Measurements from ENCODE around the gene YES1.
A peak's percentile ranks its signal among the peaks of the same experiment; 100 is the strongest.
"Not testable (repeated sequence)": the region's sequence is repeated elsewhere in the genome, so short reads cannot be mapped to it uniquely, and the experiment has no call there.

Gene YES1

DNA sequence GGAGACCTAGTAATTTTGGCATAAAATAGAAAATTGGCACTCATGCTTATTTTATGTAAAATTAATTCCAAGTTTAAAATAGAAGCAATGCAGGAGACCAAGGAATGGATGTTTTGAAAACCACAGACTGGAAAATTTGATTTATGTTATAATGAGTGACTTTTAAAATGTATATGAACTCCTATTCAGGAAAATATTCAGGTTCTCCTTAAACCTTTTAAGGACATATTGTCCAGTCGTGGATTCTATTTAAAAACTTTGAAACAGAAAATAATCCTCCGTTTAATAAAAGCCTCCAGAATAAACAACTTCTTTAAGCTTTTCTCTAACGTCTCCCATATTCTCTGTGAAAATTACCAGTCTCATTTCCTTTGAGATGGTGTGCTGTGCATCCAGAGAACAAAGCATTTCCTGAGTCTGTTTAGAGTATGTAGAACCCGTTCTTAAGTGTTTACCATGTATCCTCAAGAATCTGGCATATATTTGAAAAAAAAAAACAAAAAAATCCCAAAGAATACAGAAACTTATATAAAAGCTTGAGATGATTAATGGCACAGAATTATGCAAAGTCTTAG is 8.6 kb upstream of the YES1 start:
- no peak for DNase-seq

DNA sequence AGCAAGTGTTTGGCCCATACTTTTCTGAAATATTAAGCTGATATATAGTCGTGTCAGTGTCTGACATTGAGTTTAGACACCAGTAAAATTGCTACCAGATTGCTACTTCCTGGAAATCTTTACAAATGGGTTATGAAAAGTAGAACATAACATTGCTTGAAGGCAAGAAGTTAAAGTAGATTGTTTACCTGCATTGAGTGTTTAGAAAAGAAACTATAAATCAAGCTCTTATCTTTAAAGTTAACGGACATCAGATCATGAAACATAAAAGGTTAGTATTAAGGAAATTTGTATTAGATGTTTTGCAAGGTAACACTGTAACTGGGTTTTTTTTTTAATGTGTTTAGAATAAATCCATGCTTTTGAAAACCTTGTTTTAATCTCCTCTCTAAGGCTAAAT is 4.8 kb upstream of the YES1 start:
- DNase-seq, result no peak

DNA sequence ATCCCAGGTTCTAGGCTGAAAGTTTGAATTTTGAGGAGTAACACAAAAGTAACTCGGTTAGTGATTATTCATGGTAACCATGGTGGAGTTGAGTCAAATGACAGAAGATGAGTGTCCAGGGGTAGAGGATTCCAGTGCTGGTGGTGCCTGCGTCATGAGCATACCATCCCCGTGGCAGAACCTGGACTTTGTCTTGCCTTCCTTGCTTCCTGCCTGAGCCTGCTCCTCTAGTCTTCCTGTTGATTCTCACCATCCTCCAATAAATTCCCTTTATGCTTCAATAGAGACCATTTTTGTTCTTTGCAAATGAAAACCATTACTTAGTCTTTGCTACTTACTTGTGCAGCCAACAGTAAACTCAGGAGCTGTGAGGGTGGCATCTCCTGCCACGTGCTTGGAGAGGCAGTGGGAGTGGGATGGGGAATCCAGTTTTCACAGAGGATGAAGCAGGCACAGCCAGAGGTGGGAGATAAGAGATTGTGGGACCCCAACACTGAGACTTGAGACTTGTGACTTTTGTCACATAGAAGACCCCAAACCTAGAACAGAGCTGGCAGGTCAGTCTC is 4.1 kb upstream of the YES1 start:
- no peak for DNase-seq

DNA sequence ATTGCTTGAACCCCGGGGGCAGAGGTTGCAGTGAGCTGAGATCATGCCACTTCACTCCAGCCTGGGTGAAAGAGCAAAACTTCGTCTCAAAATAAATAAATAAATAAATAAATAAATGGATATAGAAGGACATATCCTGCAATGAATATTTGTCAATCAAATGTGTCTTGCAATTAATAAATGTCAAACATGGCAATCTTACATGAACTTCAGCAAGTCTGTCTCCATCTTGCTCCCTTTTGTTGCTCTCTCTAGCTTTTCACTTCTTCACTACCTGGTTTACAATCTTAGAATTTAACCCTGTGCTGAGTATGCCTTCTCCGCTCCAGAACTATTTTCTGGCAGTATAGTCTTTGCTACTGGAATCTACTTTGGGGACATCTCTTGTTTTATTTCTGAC is 3.3 kb upstream of the YES1 start:
- DNase-seq, result no peak

DNA sequence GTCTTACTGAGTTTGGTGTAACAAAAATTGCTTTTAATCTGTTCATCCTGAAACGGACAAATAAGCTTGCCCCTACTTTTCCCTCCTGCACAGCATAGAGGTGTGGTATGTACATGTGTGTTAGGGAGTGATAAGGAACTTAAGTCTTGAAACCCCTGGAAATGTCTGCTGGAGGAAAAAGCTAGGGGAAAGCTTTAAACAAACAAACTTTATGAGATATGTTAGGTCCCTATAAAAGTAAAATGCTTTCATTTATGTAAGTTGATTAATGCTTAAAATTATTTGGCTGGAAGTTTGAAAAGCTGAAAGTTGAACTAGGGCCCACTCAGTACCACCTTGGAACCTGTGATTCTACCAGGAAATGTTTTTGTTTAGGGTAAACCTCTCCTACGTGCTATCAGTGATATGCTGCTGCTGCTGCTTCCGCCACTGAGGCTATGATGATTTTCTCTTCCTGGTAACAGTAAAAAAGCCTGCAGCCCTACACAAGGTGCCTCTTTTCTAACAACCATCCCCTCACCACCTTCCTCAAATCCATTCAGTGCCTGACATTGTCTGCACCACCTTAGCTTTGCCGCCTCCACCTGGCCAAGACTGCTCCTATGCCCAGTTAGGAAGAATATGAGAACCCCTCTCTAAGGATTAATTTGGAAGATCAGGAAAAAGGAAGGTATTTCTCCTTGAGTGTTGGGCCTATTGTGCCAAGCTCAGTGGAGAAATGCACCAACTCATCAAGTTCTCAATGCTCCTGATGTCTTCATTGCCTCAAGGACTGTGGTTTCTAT is 2.5 kb upstream of the YES1 start:
- DNase-seq, result no peak

DNA sequence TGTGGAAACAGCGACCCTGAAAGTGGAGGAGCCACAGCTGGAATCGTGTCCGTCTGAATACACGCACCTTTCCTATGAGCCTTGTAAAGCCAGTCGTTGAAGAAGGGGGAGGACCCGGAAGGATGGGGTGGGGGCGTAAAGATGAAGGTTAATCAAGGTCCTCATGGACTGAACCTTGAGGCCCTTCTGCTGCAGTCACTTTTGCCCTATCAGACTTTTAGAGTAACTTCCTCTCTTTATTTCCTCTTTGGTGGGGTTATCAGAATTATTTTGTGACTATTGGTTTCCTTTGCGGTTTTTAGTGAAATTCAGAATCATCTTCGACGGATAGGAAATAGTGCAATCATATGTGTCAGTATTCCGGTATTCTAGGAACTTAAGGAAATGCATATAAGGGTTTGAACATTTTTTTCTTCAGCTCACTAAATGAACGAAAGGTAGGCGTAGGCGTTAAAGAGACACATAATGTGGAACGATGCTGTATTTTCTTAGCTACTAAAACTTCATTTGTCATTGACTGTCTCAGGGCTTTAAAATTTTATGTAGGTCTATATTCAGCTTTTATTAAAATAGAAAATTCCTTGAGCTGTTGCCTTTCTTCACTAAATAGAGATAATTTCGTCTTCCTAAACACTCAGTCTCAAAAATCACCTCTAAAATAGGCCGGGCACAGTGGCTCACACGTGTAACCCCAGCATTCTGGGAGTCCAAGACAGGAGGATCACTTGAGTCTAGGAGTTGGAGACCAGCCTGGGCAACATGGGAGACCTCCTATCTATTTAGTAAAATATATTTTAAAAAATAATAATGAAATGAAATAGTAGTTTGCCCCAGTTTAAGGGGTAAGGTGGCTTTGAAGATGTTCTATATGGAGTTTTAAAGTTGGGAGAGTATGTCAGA is 1.4 kb upstream of the YES1 start:
- DNase-seq, result peak; percentile 64

DNA sequence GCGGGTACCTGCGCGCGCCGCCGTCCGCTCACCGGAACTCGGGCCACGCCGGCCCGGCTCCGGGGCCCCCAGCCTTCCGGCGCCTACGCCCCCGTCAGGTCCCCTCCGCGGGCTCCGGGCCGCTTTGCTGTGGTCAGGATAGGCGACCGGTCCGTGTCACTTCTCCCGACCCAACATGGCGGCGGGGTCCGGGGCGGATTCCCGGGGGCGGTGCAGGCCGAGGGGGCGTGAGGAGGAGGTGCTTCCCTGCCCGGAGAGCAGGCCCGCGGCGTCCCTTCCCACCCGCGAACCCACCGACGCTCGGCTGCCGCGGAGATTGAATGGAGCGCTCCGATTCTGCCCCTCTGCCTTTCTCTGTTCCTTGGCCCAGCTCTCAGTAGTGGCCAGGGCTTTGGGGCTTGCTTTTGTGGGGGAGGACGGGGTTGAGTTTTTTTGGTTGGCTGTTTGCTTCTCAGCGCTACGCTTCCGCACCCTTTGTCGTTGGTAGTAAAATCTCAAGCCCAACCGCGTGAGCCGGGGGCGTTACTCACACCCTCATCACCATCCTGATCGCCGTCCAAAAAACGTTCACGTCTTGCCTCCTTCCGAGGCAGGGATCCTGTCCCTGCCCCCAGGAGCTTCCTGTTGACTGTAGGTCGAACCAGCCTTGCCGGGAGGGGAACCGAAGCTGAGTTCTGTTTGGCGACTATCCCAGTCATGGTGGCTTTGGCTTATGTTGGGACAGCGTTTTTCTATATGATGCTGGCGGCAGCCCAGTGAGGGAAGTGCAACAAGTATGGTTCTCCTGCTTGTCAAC is 532 bp upstream of the YES1 start:
- peak; percentile 75 for DNase-seq

DNA sequence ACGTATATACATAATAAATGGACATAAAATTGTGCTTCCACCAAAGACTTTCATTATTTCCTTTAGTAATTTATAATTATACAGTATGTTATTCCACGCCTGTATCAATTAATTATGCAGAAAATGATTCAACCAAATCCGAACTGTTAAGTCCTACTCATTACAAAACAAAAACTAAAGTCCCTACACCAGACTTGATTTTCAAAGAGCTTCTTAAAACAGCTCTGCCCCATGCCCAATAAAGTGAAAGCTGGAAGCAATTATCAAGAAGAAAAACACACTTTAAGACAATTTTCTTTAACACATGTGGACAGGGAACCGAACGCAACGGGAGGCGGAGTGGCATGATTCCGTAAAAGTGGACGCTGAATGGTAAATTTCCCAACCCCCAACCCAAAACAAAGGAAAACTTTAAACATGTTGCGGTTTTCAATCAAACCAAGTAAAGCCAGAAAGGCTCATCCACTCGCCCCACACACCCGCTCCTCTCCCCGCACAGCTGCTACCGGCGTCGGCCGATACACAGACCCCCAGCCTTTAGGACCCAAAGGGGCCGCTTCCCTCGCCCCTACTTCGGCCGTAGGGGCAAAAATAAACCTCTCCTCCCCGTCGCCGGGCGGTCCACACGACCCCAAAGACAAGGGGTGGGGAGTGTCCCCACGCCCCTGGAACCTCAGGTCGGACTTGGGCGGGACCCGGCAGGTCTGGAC is 705 bp downstream of the YES1 start:
- DNase-seq, result no peak

DNA sequence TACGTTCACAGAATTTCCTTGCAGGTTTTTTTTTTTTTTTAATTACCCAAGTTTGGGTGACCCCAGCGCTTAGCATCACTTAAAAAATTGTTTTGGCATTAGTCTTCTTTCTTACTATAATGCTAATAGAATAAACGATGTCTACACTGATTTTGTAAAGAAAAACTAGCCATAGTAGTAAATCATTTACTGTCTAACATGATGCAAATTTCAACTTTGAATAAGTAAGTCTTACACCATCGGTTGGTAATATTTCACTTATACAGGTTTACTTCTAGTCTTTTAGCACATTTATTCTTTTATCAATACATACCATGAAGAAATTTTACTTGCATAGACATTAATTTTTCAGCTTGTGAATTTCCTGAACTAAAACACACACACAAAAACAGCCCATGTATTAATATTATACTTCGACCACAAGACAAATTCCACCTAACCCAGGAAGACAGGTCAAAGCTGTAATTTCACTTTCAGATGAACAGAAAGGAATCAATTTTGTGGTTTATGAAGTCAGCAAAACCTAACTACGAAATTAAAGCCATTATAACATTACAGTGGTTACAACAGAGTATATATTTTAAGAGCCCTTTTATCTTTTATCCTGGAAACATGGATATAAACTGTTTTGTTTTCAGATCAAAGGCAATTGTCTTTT is 1.9 kb downstream of the YES1 start:
- no peak for DNase-seq

DNA sequence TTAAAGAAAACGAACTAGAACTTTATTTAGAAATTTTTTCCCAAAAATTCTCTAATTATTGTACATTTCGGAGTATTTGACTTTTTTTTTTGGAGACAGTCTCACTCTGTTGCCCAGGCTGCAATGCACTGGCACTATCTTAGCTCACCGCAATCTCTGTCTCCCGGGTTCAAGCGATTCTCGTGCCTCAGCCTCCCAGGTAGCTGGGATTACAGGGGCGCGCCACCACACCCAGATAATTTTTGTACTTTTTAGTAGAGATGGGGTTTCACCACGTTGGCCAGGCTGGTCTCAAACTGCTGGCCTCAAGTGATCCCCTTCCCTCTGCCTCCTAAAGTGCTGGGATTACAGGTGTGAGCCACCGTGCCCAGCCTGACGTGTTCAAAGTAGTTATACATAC is 2.8 kb downstream of the YES1 start:
- DNase-seq, result not testable (repeated sequence)

DNA sequence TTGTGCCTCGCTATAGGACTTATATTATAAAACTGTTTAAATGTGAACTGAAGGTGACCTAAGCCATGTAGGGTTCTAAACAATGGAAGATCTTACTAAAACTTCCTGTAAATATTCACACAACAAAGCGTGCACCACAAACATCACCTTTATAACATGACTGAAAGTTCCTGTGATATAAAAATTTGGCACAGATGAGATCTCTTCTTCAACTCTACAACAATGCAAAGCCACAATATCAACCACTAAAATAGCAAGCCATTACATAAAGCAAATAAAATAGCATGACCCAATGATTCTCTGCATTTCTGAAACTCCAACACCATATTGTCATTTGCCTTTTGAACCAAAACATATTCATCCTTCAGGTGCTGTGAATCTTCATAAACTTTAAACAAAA is 3.5 kb downstream of the YES1 start:
- no peak for DNase-seq

DNA sequence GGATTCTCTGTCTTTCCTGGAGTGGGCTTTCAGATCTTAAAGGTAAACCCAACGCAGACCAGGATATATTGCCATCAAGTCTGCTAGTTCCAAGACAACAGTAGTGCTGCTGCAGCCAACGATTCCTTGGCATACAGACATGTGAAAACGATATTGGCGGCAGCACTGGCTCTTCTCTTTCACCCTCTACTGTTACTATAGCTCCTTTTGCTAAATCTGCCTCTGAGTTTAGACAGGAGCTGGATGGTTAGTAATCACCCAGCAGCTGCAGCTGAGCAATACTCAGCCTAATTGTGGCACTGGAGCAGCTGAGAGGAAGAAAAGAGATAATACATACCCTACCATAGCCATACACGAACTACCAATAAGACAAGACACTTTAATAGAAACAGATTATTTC is 4.0 kb downstream of the YES1 start:
- no peak for DNase-seq

DNA sequence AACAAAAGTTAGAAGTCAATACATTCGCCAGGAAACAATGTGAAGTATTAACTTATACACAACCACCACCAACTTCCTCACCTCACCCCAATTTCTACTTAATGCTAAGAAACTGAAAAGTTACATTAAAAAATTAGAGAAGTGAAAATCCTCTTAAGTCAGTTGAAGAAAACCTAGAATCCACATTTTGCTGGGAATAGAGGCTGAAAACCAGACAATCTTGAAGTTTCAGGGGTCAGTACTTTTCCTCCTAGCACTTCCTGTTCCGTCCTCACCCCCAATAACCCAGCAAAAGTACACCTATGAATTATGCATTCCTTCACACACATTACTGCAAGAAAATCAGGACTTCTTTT is 6.3 kb downstream of the YES1 start:
- DNase-seq, result no peak

DNA sequence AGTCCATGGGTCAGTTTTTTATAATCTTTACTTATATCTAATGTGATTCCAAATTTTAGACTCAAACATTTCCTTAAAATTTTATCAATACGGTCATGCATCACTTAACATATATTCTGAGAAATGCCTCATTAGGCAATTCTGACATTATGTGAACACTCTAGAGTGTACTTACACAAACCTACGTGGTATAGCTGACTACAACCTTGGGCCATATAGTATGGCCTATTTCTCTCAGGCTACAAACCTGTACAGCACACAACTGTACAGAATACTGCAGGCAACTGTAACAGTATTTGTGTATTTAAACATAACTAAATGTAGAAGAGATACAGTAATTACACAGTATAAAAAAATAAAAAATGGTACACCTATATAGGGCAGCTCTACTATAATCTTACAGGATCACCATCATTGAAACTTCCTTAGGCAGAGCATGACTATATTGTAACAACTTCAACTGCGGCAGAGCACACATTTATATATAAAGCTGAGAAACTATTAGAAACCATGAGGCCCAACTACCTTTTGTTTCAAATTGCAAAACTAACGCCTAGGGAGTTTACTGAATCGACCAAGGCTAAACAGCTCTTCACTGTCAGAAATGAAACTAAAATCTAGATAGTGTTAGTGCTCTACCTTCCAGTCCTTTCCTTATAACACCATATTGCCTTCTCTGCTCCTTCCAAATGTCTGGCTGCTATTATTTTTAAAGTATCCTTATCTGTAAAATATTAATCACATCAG is 6.9 kb downstream of the YES1 start:
- DNase-seq, result no peak

DNA sequence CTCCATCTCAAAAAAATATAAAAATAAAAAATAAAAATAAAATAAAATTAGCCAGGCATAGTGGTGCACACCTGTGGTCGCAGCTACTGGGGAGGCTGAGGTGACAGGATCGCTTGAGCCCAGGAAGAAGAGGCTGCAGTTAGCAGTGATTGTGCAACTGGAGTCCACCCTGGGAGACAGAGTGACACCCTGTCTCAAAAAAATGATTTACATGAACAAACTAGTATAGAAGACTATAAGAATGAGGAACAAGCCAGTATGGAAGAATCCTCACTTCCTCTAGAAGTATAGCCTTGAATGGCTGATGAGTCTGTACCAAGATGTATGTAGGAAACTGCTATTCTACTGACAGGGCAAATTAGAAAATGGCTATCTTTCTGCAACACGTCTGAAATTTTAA is 10.9 kb downstream of the YES1 start:
- no peak for DNase-seq

DNA sequence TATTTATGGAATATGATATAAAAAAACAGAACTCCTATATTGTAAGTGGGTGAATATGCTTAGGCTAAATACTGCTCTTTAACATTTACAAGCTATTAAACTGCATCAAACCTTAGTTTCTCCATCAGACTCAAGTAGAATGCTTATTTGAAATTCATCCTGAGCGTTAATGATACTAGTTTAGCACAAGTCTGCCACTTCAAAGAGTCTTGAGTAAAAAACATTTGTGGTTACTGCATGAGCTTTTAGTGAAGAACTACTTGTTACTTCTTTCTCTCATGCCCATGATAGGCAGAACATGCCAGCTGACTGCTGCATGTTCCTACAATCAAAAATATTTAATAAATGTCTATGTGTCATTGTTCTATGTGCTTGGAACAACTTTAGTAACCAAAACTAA is 12.1 kb downstream of the YES1 start:
- no peak for DNase-seq

DNA sequence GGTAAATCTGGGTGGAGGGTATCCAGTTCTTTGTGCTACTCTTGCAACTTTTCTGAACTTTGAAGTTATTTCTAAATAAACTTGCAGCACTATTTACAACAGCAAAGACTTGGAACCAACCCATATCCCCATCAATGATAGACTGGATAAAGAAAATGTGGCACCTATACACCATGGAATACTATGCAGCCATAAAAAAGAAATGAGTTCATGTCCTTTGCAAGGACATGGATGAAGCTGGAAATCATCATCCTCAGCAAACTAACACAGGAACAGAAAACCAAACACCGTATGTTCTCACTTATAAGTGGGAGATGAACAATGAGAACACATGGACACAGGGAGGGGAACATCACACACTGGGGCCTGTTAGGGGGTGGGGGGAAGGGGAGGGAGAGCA is 16.7 kb downstream of the YES1 start:
- not testable (repeated sequence) for DNase-seq

DNA sequence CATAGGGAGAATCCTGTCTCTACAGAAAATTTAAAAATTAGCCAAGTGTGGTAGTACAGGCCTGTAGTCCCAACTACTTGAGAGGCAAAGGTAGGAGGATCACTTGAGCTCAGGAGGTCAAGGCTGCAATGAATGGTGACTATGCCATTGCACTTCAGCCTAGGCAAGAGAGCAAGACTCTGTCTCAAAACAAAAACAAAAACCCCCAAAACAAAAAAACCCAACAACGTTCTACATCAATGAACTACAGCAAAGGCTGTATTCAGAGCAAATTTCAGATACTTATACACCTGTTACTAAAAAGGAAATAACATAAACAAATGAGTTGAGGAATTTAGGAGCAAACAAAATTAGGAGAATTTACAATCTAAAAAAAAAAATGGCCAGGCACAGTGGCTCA is 22.6 kb downstream of the YES1 start:
- no peak for DNase-seq

DNA sequence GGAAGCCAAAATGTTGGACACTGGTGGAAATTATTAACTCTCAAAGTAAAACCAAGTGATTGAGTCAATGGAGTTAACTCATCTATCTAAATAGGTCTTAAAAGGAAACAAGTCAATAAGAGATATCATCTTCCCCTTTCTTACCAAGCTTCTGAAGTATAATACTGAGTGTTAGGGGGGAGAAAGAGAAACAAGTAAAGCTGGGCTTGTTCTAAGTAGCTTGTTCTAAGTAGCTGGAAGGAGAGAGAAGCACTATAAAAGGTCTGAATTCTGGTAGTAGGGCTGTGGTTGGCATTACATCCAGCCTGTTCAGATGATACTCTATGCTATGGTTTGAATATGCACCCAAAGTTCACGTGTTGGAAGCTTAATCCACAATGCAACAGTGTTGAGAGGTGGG is 26.8 kb downstream of the YES1 start:
- DNase-seq, result no peak

DNA sequence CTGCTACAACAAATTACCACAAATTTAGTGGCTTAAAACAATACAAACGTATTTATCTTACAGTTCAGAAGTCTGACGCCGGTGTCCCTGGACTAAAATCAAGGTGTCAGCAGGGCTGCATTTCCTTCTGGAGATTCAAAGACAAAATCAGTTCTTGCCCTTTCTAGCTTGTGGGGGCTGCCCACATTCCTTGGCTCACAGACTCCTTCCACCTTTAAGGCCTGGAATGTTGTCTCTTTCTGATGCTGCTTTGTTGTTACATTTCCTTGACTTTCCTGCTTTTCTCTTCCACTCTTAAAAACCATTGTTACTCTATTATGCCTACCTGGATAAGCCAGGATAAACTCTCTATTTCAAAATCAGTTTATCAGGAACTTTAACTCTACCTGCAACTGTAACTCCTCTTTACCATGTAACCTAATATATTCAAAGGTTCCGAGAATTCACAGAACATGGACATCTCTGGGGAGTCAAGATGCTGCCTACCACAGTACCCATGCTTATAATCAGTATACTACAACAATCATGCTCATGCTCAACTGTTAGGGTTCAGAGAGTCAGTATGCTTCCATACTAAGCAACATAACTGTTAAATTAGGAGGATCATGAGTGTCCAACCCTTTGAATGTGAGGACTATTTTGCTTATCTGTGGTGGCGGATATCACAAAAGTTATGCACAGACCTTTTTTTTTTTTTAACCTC is 27.4 kb downstream of the YES1 start:
- DNase-seq, result no peak

Data from activated T-cell treated with anti-CD3 and anti-CD28 coated beads for 4 hours (primary cell).